Fibroblast of peridontal ligament (primary cell): ENCODE measurements around the gene SOX4.
A peak's percentile ranks its signal among the peaks of the same experiment; 100 is the strongest.
"Not testable (repeated sequence)": the region's sequence is repeated elsewhere in the genome, so short reads cannot be mapped to it uniquely, and the experiment has no call there.

Experiments
- DNase-seq: peaks from one replicate; pipeline ENCODE4 v3.0.0-alpha.2; 2010; ENCODE audit errors: extremely low read depth

Gene SOX4

DNA sequence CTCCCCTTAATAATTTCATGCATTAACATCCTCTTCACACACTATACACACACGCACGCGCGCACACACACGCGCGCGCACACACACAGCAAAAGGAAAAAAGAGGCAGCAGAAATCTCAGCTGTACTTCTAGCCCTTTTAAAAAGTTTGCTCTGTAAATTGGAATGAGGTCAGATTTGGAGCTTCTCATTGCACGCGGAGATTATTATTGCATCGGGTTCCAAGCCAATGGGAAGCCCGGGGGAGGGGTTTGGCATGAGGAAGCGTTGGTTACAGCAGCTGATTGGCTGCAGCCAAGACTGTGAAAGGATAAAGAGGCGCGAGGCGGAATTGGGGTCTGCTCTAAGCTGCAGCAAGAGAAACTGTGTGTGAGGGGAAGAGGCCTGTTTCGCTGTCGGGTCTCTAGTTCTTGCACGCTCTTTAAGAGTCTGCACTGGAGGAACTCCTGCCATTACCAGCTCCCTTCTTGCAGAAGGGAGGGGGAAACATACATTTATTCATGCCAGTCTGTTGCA is at the start of gene SOX4:
SOX4 (plus strand) TSS at position 340 of the 515 bp plus-strand sequence. CDS start 784 bp downstream, outside the sequence.
- peak; percentile 97 for DNase-seq

DNA sequence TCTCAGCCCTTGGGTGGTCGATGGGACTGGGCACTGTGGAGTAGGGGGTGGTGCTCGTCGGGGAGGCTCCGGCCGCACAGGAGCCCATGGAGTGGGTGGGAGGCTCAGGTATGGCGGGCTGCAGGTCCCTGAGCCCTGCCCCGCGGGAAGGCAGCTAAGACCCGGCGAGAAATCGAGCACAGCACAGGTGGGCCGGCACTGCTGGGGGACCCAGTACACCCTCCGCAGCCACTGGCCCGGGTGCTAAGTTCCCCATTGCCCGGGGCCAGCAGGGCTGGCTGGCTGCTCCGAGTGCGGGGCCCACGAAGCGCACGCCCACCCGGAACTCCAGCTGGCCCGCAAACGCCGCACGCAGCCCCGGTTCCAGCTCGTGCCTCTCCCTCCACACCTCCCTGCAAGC is 41.3 kb upstream of the SOX4 start:
- DNase-seq = not testable (repeated sequence)

DNA sequence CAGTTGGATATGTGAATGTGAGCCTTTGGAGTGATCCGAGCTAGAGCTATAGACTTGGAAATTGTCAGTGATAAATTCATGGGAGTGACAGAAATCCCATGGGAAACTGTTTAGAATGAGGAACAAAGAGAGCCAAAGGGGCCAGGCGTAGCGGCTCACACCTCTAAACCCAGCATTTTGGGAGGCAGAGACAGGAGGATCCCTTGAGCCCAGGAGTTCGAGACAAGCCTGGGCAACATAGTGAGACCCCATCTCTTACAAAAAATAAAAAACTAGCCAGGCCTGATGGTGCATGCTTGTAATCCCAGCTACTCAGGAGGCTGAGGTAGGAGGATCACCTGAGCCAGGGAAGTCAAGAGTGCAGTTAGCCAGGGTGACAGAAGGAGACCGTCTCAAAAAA is 39.3 kb upstream of the SOX4 start:
- DNase-seq = no peak

DNA sequence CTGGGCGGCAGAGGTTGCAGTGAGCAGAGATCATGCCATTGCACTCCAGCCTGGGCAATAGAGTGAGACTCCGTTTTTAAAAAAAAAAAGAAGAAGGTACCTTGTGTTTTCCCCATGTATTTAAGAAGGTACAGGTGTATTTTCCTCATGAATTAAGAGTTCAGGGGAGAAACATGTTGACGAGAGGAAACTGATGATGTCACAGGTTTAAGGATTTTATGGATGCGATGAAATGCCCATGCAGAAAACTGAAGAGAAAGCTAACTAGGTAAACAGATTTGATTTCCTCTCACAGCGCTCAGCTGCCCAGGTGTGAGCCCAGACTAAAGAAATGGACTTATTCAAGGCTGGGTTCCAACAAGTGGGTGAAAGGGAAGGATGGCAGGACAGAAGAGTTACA is 38.4 kb upstream of the SOX4 start:
- no peak for DNase-seq

DNA sequence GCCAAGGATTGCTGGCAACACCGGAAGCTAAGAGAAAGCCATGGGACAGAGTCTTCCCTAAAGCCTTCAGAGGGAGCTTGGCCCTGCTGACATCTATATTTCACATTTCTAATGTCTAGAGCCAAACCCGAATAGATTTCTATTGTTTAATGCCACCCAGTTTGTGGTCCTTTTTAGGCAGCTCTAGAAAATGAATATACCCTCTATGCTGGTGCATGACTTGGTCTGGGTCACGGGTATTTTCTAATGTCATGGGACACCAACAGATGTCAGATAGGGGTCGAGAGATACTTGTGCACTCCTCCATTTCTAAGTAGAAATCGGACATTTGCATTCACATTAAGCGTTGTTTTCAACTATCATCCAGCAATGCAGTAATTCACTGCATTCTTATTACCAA is 37.0 kb upstream of the SOX4 start:
- no peak for DNase-seq

DNA sequence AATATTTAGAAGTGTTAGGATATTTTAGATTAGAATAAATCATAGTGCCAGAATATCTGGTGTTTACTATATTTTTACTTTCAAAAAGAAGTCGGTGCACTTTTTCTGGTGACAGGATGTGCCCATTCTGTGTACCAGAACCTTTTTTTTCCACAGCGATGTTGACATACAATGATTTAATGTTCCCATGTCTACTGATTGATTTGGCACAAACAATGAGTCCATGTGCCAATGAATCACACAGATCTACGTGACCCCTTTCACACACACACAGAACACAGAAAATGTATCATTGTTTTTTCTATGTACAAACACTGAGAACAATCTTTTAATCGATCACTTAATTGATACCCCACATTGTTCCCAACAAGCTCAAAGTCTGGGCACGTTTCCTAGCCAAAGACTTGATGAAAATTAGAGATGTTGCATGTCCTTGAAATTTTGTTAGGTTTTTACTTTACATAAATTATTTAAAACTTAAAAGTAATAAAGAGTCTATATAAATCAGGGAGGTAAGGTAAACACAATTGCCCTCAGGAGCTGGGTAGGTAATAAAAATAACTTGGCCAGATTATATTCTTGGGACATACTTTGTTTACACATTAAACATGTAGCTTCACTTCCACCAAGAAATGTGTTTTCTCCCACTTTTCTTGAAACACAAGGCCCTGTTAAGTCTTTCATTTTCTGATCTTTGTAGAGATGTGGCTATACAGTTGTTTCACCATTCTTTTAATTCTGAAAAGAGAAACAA is 36.4 kb upstream of the SOX4 start:
- DNase-seq = peak; percentile 14

DNA sequence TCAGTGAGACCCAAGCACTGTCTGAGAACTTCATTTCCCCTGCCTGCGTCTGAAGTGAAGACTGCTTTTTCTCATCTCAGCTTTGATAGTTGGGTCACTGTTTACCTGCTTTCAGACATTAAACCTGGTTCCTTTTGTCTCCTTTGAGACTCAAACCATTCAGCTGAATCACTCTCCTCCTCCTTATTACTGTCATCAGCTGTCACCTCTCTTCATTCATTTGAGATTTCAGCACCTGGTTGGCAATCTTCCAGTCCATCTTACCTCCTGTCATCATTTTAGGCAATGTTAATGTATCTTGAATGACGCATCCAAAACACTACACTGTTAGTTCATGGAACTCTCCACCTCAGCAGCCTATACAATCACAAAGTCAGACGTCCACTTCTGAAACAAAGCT is 34.3 kb upstream of the SOX4 start:
- DNase-seq = no peak

DNA sequence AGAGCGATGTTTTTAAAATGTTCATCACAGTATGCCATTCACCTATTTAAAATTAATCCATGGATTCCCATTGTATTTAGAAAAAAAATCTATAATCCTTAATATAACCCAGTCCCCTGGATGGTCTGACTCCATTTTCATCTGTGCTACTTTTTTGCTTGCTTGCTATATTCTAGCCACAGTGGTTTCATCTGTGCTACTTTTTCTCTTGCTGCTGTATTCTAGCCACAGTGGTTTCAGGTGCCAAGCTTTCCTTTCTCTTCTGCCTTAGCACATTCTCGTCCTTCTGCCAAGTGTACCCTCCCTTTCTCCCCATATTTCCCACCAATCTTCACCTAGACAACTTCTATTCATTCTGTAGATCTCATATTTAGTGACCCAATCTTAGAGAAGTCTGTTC is 33.3 kb upstream of the SOX4 start:
- no peak for DNase-seq

DNA sequence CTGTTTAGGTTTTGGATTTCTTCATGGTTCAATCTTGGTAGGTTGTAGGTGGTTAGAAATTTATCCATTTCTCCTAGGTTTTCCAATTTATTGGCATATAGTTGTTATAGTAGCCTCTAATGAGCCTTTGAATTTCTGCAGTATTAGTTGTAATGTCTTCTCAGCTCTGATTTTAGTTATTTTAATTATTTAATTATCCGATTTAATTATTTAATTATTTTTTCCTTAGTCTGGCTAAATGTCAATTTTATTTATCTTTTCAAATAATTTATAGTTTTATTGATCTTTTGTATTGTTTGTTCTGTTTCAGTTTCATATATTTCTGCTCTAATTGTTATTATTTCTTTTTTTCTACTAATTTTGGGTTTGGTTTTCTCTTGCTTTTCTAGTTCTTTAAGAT is 28.1 kb upstream of the SOX4 start:
- DNase-seq = no peak

DNA sequence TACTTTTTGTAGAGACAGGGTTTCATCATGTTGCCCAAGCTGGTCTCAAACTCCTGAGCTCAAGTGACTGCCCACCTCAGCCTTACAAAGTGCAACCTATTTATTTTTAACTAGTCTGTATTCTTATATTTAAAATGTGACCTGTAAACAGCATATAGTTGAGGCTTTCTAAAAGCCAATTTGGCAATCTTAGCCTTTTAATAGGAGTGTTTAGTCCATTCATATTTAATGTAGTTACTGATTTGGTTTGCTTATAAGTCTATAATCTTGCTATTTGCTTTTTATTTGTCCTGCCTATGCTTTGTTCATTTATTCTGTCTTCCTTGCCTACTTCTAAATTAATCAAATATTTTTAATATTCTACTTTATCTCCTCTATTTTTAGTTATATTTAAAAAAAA is 15.0 kb upstream of the SOX4 start:
- DNase-seq = no peak

DNA sequence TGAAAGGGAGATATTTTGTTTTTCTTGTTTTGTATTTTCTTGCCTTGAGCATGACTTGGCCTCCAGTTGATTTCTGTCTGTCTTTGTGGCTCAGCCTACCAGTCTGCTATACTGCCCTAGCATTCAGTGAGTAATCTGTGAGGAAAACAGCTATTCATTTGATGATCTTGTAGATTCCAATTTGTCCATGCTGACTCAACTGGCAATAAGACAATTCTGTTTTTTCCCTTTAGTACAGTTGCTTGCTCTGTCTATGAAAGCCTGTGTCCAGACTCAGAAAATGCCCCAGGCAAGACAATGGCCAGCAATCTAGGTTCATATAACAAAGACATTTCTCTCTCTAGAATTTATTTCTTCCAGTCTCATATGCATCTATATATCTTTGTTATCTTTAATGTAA is 10.9 kb upstream of the SOX4 start:
- DNase-seq = no peak

DNA sequence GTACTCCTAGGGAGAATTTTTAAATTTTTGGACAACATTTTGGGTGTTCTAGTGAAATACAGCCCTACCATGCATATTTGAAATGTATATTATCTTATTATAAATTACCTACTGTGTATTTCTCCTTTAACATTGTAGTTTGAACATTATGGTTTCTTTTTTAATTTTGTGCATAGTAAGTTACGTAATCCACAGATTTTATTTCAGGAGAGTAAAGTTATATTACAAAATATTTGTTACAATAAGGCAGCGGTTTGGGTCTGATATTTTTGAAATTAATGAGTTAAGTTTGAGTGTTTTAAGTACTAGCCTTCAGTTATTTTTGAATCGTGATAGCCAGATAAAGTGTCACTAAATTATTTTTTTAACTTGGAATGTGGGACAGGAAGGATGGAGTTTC is 7.3 kb upstream of the SOX4 start:
- DNase-seq = no peak

DNA sequence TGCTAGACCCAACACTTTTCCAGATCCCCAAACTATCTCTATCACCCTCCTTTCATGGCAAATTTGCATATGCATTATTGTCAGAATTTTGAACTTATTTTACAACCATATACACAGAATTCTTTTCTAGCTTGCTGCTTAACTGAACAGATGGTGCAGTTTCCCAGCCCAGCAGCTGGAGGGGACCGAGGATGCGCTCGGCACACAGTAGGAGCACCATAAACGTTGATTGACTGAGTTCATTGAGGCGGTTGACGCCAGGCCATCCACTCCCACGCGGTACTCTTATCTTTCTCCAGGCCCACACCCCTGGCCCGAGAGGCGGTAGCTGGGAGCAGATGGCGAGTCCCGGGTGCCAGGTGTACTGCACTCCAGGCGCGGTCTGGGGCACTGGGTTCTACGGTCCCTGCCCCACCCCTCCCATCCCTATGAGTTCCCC is 6.8 kb upstream of the SOX4 start:
- no peak for DNase-seq

DNA sequence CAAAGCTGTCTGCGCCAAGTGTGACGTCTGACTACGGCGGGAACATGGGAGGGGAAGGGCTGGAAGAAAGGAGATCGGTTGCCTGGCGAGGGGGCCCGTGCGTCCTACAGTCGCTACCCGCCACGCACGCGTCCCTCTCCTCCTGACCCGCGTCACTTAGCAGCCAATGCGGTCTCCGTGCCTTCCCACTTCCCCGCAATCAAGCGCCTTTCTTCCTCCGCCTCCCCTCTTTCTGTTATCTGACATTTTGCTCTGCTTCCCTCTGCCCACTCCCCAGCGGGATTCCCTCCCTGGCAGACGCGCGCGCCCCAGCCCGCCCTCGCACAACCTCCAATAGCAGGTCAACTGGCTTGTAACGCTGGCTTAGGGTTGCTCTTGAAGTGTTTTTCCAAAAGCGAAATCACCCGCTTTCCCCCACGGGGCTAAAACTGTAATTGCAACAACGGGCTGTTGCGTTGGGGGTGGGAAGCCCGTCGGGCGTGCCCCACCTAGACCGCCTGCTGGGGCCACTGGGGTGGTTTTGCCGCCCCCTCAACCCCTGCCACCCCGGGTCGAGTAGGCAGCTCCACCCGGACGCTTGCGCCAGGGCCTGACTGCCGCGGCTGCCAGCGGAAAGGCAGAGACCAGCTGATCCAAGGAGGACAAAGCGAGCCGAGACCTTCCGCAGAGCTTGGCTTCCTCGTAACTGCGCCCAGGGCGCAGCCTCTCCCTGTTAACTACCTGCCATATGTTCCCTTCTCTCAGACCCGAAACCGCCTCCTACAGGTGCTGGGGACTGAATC is 6.2 kb upstream of the SOX4 start:
- peak; percentile 74 for DNase-seq

DNA sequence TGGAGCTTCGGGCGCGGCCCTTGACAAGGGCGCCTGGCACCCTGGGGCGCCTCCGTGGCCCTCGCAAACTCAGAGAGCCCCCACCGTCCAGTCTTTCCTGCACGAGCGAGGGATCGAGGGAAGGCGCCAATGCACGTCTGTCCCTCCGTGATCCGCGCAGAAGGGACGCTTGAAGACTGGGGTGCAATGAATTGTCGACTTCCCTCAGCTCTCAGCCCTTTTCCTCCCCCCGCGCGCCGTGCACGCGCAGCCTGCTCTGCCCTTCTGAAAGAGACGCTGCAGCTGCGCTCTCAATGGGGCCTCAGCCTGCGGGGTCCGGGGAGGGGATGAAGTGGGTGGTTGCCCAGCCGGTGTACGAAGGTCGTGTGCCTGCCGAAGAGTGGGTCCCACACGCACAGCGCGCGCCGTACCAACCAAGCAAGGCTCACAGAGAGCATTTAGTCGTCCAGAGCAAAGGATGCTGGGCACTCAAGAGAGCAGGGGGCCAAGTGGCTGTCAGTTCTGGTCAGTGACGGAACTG is 5.5 kb upstream of the SOX4 start:
- peak; percentile 51 for DNase-seq

DNA sequence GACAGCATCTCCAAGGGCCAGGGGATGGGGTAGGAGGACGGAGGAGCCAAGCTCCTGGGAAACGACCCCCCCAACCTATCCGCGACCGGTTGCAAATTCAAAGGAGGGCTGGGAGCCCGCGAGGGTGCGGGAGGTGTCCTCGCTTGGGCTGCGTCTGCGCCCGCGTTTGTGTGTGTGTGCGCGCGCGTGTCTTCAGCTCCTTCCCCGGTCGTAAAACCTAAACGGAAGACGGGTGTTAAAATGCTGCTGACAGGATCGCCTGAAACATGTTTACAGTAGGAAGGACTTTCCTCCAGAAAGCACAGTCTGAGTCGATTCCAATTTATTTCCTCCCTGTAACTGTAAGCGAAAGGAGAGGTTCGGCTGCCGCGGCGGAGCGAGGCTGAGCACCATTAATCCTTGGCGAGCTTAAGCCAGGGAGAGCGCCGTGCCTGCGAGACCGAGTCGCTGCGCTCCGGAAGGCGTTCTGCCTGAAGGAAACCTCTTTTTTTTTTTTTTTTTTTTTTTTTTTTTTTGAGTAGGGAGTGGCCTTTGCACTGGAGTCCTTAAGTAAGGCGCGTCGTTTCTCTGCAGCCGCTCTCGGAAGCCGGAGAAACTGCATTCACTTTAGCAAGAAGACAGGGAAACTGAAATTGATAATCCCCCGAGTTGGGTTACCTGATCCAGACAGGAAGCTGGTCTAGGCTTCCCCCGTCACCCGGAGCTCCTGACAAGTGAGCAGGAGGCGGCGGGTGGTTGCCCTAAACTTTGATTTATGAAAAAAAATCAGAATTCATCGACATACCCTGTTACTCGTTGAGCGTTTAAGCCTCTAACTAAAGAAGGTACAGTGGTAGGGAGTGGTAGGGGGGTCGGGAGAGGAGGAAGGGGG is 4.8 kb upstream of the SOX4 start:
- DNase-seq = peak; percentile 88

DNA sequence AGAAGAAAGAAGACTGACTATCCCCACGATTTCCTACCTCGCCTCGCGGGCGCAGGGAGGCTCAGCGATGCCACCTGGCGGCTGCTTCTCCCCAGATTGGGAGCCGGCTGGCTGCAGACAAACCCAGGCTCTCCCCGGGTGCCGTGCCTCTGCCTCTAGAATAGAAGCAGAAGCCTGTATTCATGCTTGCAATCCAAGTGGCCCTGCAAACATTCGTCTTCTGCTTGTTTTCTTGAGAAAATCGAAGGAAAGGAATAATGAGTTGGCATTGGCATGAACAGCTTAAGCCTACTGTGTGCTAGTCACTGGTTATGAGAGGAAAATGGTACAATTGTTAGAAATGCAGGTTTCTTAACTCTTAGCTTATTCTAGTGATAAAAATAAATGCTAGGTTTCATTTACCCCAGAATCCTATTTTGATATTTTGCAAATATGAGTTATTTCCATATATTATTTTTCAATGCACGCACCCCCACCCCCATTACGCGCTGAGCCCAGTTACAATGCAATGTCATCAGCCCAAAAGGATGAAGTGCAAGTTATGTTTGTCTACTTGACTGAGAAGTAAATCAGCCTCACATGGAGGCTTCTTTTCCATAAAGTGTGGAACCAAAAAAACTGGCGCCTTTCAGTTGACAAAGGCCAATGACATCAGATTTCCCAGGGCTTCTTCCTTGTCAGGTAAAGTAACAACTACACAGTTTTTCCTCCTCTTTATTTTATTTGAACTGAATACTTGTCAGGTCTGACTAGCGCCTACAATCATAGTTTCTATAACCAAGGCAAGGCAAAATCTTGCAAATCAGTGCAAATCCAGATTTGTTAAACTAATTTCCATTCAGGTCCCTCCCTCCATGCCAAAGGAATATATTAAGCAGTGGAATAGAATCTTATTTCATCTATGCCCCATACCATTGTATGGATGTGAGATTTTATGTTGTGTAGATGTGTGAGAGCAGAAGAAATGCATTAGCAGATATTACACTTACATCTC is 3.9 kb upstream of the SOX4 start:
- peak; percentile 81 for DNase-seq

DNA sequence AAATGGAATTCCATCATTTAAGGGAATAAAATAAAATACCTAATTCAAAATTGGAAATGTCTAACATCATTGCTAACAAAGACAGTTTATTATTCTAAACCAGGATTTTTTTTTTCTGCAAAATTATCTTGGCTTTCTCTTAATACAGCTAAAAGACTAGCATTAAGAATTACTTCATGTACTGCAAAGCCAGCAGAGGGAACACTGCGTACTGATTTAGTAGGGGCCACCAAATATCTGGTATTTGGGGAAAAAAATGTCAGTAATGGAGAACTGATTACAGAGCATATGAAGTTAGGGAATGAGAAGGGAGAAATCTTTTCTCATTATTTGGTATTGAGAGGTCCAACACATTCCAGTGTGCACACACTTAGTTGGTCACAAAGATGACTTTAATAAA is 3.2 kb upstream of the SOX4 start:
- DNase-seq = no peak

DNA sequence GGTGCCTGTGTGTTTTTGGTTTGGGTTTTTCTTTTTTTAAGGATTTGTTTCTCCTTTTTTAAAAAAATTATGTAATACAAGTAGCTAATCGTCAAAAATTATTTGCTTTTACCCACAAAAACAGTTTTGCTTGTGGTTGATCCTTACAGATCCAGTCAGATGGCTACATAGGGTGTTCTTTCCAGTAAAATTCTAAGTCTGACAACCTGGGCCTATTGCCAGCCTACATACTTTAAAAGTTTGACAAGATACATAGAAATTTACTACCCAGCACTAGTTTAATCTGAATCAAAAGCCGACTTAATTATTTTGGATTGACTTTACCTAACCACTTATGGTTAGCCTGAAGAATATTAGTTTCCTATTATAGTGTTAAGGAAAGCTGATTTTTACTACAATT is 2.1 kb upstream of the SOX4 start:
- no peak for DNase-seq

DNA sequence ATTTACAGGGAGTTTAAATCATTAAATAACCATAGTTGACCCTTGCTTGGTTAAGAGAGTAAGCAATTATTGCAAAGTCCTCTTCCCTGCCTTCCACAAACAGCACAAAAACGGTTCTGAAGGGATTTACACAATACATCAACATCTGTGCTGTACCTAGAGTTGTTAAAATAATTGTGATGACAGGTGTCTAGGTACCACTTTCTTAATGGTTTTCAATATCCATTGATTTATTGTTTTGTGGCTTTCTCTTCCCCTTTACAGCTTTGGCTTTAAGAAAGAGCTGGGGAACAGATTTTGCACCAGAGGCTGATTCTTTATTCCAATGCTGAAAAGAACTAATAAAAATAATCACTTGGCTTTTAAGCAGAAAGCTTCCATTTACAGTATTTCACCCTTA is 598 bp upstream of the SOX4 start:
- no peak for DNase-seq
